GM18498 (cell line): ENCODE measurements around the gene NTHL1.

Experiments used
- ATAC-seq: cut with Tn5 transposase; IDR thresholded peaks from one replicate; pipeline ENCODE4 v1.9.1; 2021; ENCODE audit warnings: mild to moderate bottlenecking, moderate library complexity; ENCODE audit not compliant: unreplicated experiment

The NTHL1 gene

GRCh38 chr16:2047330-2048115 is at the start of gene NTHL1, which contains the start of gene TSC2:
TSS of gene NTHL1 (minus strand) at chr16:2047834. CDS start at chr16:2047823, 11 bp downstream.
TSS of gene TSC2 (plus strand) at chr16:2047985. CDS start at chr16:2048616, 631 bp downstream.
- ATAC-seq, result peak; percentile 96

GRCh38 chr16:2096853-2097595 is 49.4 kb upstream of the NTHL1 start:
- no peak for ATAC-seq

- ATAC-seq, result no peak
Measured at GRCh38 chr16:2095918-2096582, 48.4 kb upstream of the NTHL1 start.

- ATAC-seq, result no peak
Measured at GRCh38 chr16:2095315-2095853, 47.8 kb upstream of the NTHL1 start.

- no peak for ATAC-seq
Measured at GRCh38 chr16:2093793-2094192, 46.2 kb upstream of the NTHL1 start.

GRCh38 chr16:2092866-2093265 is 45.2 kb upstream of the NTHL1 start:
- ATAC-seq, result no peak

- ATAC-seq, result no peak
Measured at GRCh38 chr16:2092256-2092620, 44.6 kb upstream of the NTHL1 start.

- ATAC-seq, result no peak
Measured at GRCh38 chr16:2091547-2092255, 44.1 kb upstream of the NTHL1 start.

GRCh38 chr16:2090777-2091546 is 43.3 kb upstream of the NTHL1 start:
- no peak for ATAC-seq

GRCh38 chr16:2090481-2090776 is 42.8 kb upstream of the NTHL1 start:
- no peak for ATAC-seq

- no peak for ATAC-seq
Measured at GRCh38 chr16:2089706-2090480, 42.3 kb upstream of the NTHL1 start.

GRCh38 chr16:2088759-2089358 is 41.2 kb upstream of the NTHL1 start:
- no peak for ATAC-seq

GRCh38 chr16:2087748-2088631 is 40.4 kb upstream of the NTHL1 start:
- ATAC-seq, result no peak

- no peak for ATAC-seq
Measured at GRCh38 chr16:2086812-2087747, 39.4 kb upstream of the NTHL1 start.

GRCh38 chr16:2086106-2086742 is 38.6 kb upstream of the NTHL1 start:
- ATAC-seq, result no peak

GRCh38 chr16:2085669-2086068 is 38.0 kb upstream of the NTHL1 start:
- ATAC-seq, result no peak
